Cerebellar cortex (tissue), 1 donor: ENCODE data around the gene JPH3.
A peak's percentile ranks its signal among the peaks of the same experiment; 100 is the strongest.
"Not testable (repeated sequence)": the region's sequence is repeated elsewhere in the genome, so short reads cannot be mapped to it uniquely, and the experiment has no call there.

ENCODE experiments used
- DNase-seq: peaks from one replicate; pipeline ENCODE4 v3.0.0-alpha.2; 2015; ENCODE audit warnings: low spot score

JPH3 gene

DNA sequence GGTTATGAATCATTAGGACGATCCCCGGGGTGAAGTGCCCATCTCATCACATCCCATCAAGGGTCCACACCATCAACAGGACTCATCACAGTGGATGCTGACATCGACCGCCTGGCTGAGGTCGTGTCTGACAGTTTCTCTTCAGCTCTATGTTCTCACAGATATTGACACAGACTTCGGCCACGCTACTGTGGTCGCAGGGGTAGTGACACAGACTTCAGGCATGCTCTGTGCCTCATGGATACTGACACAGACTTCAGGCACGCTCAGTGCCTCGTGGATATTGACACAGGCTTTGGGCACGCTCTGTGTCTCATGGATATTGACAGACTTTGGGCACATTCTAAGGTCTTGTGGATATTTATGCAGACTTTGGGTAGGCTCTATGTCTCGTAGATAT is 113.3 kb downstream of the JPH3 start:
- no peak for DNase-seq

DNA sequence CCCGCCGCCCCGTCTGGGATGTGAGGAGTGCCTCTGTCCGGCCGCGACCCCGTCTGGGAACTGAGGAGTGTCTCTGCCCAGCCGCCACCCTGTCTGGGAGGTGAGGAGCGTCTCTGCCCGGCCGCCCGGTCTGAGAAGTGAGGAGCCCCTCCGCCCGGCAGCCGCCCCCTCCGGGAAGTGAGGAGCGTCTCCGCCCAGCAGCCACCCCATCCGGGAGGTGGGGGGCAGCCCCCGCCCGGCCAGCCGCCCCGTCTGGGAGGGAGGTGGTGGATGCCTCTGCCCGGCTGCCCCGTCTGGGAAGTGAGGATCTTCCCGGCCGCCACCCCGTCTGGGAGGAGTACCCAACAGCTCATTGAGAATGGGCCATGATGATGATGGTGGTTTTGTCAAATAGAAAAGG is 116.5 kb downstream of the JPH3 start:
- DNase-seq = not testable (repeated sequence)

DNA sequence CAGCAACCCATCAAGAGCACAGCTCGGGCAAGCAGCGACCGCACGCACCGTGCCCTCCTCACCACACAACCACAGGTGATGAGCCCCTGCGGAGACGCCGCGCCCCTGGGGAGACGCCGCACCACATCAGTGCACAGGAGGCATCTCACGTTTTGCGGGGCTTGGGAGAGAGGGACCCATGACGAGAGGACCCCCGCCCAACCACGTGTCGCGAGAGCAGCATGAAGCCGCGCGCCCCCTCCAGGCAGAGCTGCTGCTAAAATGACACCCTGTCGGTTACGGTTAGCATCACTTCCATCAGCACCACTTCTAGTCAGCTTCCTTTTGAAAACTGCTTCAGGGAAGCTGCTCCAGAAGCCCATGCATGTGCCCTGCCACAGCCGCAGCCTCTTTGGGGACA is 118.1 kb downstream of the JPH3 start:
- DNase-seq = no peak

DNA sequence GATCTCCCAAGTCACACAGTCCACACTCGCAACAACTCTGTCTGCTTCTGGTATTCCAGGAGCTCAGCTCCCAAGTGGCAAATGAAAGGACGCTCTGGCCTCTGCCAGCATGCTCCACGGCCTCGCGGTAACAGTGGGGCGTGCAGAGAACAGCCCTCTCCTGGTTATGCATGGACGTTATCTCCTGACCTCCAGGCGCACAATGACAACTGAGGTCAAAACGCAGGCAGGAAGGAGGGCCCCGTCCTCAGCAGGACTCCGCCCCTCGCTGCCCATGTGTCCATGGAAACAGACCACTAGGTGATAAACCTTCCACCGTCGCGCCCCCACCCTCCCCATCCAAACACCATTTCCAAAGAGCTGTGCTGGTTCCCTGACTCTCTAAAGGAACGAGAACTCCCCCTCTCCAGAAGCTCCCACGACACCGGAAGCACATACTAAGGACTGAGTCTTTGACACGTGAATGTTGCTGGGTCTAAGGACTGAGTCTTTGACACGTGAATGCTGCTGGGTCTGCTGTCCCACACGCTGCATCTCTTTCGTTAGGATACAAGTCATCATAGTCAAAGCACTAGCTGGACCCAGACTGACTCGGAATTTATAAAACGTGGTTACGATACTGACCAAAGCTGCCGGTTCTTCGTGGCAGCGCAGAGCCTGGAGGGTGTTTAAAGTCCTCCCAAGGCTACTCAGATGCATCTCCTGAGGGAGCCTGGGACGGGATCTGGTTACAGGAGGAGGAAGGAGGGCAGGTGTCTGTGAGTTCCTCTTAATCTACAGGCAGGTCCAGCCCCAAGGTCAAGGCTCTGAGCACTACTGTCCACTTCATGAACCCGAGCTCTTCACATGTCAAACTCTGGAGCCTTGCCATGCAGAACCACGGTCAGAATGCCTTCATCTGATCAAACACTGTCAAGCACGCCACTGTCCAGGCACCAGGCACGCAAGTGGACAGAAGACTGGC is 119.6 kb downstream of the JPH3 start:
- DNase-seq = no peak

DNA sequence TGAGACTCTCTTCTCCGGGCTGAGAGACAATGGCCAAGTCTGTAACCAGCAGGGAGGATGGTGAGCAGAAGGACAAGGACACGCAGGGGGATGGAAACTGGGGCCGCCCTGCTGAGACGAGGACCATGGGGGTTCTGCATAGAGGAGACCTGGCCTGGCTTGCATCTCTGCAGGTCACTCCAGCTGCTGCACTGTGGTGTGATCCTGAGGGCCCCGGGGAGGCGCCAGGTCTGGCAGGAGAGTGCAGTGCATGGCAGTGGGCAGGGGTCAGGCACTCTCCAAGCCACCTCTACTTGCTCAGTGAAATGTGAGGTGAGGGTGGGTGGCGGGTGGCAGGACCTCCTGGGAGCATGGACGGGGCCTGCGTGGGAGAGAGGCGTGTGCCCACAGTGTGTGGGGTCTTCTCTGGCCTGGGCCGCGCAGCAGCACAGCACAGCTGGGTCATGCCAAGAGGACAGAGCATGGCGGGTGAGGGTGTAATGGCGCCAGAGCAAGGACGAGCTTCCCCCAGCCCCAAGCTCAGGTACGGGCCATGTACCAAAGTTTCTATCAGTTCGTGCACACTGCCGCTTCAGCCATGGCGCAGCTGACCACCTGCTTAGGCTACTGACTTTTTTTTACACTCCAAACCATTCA is 120.4 kb downstream of the JPH3 start:
- DNase-seq = no peak

DNA sequence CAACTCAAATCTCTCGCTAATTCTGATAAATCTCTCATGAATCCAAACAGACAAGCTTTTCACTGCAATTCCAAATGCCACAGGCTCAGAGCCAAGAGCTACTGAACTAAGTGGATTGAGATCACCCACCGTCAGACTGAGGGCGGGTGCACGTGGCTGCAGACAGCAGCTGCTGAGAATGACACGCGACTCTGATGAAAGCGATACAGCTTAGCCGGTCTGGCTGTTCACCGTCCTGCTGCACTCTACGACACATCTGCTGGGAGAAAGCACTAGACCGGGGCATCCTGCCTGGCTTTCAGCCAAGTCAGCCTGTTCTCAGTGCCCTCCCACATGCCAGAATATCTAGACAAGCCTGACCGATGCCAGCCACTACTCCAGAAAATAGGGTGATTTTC is 120.9 kb downstream of the JPH3 start:
- peak; percentile 67 for DNase-seq

DNA sequence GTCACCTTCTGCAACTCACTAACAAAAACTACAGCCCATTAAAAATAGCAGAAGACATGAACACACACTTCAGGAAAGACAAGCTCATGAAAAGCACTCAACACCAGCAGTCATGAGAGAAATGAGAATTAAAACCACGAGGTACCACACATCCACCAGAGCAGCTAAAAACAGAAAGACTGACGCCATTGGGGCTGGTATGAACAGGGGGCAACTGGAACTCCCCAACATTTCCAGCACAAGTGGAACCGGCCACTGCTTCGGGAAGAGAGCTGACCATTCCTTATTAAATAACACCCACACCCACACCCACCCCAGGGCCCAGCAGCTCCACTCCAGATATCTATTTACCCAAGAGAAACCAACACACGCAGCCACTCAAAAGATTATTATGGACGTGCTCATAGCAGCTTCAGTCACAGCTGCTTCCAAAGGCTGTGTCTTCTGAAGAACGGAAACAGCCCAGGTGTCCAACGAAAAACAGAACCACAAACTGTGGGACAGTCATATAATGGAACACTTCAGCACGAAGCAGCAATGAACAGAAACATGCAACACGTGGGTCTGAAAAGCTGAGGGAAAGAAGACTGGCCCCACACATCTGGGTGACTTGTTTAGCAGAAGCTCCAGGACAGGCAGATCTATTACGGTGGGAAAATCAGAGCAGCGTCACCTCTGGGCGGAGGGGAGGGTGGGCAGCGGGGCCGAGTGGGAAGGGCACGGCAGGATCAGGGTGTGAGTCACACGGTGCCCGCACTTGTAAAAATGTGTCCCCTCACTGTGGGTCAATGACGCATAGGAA is 122.4 kb downstream of the JPH3 start:
- DNase-seq = no peak

DNA sequence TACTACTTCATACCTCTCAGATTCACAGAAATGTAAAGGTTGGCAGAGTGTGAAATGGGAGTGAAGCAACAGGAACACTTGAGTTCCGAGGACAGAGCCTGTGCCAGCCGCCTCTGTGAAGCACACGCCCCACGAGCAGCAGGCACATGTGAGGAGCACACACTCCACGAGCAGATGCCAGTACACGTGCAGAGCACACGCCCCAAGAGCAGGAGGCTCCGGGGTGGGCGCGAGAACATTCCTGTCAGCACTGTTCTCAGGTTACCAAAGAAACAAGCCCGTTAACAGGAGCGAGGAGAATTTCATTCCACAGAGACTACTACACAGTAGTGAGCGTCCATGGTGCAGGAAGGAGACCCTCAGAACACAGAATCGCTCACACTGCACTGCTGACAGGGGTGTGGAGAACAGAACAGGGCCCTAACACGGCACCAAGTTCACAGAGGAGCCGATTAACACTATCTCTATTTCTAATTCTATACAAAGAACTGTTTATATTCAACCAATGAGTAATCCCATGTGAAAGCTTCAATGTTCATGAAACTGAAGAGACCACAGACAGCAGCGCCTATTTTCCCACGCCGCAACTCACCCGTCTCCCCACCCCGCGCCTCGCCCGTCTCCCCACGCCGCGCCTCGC is 123.4 kb downstream of the JPH3 start:
- DNase-seq = no peak

DNA sequence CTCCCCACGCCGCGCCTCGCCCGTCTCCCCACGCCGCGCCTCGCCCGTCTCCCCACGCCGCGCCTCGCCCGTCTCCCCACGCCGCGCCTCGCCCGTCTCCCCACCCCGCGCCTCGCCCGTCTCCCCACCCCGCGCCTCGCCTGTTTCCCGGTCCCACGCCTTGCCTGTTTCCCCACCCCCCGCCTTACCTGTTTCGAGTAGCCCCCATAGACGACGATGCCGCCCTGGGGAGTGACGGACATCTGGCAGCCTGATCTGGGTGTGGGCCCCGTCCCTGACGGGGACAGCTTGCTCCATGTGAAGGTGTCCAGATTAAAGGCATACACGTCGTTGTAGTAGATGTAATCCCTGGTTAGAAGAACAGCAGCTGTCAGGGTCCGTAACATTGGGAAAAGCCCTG is 124.3 kb downstream of the JPH3 start:
- DNase-seq = not testable (repeated sequence)

DNA sequence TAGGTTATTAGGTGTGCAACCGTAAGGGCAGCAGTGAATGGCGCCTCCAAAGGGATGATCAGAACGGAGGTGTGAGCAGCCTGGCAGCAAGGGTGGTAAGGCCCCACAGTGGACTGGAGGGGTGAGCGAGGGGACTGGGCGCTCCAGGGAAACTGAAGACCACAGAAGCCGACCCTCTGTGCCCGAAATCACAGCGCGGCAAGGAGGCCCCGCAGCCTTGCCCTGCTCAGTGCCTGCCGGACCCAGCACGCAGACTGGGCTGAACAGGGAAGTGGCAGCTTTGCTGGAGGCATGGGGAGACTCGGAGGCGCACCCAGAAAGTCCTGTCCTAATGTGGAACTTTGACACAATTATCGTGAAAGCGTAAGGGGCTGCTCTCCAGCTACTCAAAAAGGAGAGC is 125.0 kb downstream of the JPH3 start:
- DNase-seq = no peak

DNA sequence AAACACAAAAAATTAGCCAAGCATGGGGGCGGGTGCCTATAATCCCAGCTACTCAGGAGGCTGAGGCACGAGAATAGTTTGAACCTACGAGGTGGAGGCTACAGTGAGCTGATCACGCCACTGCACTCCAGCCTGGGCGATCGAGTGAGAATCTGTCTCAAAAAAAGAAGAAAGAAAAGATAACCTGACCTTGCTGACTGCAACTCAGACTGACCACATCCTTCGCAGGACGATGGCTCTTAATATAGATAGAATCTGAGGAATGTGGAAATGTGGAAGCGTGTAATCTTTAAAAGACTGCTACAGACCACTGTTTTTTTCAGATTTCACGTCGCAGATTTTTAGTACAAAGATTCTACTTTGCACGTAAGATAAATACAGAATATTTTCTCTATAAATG is 125.7 kb downstream of the JPH3 start:
- DNase-seq = no peak

DNA sequence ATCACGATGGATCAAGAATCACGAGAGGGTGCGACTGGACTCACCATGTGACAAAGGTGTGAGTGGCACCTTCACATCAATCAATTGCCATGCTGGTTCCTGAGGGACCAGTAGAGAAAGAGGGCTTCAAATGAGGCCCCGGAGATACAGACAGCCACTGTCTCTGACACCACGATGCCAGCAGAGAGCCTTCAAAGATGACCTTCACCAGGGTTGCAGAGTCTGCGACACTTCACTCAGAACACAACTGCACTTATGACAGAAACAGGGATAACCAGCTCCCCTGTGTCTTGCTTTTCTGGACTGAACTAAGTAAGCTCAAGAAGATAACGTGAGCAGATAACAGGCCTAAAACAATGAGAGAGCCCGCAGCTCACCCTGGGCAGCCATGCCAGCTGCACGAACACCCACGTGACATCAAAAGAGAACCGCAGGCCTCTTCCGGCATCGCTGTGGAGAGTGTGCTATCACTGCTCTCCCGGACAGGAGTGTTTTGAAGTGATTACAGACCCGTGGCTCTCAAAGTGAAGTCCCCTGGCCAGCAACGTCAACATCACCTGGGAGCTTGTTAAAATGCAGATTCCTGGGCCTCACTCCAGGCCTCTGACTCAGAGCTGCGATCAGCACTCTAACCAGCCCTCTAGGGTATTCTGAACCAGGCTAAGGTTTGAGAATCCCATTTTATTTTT is 127.1 kb downstream of the JPH3 start:
- no peak for DNase-seq

DNA sequence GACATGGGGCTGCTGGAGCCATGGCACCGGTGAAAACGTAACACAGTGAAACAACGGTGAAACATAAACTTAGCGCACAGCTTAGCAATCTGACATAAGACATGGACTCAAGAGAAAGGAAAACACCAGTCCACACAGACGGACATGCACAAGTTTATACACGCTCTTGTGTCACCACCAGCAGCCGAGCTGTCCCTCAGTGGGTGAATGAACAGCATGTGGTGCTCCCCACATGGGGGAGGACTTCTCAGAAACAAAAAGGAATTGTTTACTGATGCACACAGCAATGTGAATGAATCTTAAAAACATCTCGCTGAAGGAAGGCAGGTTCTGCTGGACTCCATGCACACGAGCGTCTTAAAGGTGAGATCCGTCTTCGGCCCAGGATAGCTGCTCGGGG is 129.3 kb downstream of the JPH3 start:
- DNase-seq = no peak

DNA sequence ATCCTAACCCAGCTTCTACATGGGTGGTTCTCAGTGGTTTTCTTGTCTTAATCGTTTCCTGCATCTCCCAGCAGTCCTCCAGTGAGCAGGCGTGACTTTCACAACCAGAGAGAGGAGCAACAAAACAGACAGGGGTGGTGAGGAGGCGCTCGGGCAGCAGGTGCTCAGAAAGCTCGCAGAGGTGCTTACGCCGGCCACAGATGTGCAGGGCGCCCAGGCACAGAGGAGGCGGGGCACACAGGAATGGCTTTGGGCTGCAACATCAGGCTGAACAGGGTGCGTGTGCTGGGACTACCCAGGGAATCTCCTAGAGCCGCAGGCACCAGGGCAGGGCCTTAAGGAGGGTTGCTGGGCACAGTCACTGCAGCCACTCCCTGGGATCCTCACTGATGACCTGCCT is 130.9 kb downstream of the JPH3 start:
- no peak for DNase-seq

DNA sequence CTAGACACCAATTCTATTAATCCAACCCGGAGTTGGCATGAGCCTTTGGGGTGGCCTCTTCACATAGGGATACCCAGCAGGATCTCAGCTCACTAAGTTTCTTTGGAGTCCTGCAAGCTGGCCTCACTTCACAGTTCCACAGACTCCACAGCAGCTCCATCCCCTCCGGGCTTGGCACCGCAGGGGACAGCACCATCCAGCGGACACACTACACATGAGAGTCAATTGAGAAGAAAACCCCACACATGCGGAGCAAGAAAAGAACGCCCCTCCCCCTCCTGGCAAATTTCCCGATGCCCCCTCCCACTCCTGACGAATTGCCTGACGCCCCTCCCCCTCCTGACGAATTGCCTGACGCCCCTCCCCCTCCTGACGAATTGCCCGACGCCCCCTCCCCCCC is 132.3 kb downstream of the JPH3 start:
- DNase-seq = no peak

DNA sequence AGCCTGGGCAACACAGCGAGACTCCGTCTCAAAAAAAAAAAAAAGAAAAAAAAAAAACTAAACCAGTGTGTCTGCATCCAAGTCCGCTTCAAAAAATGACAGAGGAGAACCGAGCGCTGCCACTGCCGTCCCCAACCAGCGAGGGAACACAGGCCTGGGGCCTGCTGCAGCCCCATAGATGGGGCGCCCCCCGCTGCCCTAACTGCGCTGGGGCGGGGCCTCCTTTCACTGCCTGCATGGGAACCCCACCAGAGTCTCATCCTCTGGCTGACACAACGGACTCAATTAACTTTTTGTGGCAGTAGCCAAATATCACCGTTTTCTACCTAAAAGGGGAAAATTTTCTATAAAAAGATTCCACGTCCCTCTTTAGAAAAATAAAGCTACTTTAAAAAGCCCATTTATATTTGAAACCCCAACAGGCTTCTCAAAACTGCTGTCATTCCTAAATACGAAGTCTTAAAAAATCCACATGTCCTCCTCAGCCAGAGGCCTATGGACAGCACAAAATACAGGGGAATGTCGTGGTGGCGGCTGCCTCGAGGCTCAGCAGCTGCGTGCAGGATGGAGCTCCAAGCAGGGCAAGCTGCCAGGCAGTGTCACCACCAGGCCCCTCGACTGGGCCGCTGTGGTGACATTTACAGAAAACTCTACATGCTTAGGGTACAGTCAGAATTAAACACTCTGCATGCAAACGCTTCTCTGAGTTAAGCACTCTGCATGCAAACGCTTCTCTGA is 133.1 kb downstream of the JPH3 start:
- no peak for DNase-seq

DNA sequence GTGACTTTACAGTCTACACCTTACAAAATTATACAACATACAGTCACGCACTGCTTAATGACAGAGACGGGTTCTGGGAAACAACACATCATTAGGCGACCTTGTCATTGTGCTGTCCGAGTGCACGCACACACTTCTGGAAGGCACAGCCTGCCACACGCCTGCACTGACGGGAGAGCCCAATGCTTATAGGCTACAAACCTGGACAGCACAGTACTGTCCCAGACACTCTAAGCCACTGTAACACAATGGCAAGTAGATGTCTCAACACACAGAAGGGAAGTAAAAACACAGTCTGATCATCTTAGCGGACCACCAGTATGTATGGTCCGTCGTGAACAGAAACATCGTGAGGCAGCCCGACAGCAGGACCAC is 133.7 kb downstream of the JPH3 start:
- DNase-seq = no peak

DNA sequence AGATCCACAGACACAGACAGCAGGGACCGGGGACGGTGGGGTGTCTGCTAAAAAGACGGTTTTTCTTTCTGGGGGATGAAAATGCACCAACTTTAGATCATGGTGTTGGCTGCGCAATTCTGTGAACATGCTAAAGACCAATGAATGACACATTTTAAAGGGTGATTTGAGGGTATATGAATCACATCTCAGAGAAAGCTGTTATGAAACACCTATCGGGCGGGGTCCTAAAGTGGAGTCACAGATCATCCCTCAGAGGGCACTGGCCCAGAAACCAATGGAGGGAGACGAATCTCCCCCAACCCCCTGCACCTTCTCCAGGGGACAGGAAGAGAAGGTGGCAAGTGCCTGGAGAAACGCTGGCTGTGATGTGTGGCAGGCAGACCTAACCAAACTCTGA is 137.5 kb downstream of the JPH3 start:
- DNase-seq = no peak

DNA sequence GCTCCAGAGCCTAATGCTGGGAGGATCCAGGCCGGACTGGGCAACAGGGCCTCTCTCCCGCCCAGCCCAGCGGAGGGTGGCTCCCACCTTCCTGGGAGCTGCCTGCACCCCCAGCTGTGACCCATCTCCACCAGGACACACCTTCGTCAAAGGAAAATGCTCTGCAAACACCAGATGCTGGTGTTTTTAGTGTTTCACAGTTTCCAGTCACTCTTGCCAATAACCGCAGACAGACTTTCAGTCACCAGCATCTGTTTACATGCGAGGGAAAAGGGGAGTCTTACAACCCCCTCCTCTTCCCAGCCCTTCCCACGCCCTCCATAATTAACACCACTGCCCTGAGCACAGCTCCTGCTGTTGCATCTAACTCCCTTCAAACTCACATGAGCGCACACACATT is 138.1 kb downstream of the JPH3 start:
- no peak for DNase-seq

DNA sequence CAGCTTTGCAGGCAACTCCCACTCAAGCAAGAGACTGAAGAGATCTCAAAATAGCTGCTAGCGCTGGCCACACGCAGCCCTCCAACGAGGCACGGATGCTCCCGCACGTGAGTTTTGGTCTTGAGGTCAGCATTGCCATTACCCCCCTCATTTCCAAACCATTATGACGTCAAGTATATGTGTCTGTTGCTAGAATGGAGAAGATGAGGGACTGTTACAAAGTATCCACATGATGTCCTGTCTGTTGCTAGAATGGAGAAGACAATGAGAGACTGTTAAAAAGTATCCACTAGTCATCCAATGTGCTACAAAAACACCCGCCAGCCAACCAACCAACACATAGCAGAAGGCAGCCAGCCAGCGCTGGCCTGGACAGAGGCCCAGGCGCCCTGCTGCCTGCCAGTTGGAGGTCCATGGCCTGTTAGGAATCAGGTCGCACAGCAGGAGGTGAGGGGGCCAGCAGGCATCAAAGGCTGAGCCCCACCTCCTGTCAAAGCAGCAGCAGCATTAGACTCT is 138.7 kb downstream of the JPH3 start:
- DNase-seq = no peak
